Omental fat pad (tissue), 4 donors: ENCODE data around the gene YIPF4. TPM values are rescaled to one million over a fixed set of nuclear protein-coding genes. Genes with fewer than 3 reads are reported as not detected.
"Not testable (repeated sequence)": the region's sequence is repeated elsewhere in the genome, so short reads cannot be mapped to it uniquely, and the experiment has no call there.

Source experiments
- ATAC-seq: fragments of 150-250 bp; one replicate; pipeline ENCODE4 v1.9.1; 2016; ENCODE audit warnings: mild to moderate bottlenecking, moderate library complexity; ENCODE audit not compliant: low FRiP score
- DNase-seq: peaks from one replicate; pipeline ENCODE4 v3.0.0-alpha.2; 2019; ENCODE audit warnings: low spot score
- total RNA-seq, 4 donors: library from RNA; depleted of rRNA; stranded (reverse); fragments of >200 nt; gene quantifications; one replicate each; pipeline ENCODE4 v1.1.0, GENCODE V29; 2016
- TF ChIP-seq, protein P1 (sequence below), 3 donors: fragments of 450-650 bp; IDR thresholded peaks; one replicate each; pipeline ENCODE4 v1.5.1; 2016 to 2017; ENCODE audit warnings: antibody characterized with exemption in 3 of 3, mild to moderate bottlenecking in 3 of 3, moderate library complexity in 2 of 3

Gene YIPF4
- total RNA-seq, 4 donors from 2014 or later = 12.2 to 33.9 (median 16.9) TPM

DNA sequence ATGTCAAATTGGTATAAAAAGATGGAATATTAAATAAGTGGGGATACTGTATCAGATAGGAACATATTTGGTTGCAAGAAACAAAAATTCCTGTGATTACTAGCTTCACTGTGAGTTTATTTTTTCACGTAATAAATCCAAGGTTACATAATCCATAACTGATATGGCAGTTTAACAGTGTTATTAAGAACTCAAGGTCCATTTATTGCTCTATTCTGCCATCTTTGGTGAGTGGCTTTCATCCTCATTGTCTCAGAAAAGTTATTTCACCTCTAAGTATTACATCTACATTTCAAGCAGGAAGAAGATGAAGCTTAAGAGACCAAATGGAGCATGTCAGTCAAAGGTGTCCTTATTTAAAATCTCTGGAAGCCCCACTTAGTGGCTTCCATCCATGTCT, 37.2 kb downstream of the YIPF4 start:
- ATAC-seq = no peak
- TF ChIP-seq, protein P1, sequence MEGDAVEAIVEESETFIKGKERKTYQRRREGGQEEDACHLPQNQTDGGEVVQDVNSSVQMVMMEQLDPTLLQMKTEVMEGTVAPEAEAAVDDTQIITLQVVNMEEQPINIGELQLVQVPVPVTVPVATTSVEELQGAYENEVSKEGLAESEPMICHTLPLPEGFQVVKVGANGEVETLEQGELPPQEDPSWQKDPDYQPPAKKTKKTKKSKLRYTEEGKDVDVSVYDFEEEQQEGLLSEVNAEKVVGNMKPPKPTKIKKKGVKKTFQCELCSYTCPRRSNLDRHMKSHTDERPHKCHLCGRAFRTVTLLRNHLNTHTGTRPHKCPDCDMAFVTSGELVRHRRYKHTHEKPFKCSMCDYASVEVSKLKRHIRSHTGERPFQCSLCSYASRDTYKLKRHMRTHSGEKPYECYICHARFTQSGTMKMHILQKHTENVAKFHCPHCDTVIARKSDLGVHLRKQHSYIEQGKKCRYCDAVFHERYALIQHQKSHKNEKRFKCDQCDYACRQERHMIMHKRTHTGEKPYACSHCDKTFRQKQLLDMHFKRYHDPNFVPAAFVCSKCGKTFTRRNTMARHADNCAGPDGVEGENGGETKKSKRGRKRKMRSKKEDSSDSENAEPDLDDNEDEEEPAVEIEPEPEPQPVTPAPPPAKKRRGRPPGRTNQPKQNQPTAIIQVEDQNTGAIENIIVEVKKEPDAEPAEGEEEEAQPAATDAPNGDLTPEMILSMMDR (IDR thresholded peaks at IDR 0.05) = no peak
- no peak for DNase-seq

DNA sequence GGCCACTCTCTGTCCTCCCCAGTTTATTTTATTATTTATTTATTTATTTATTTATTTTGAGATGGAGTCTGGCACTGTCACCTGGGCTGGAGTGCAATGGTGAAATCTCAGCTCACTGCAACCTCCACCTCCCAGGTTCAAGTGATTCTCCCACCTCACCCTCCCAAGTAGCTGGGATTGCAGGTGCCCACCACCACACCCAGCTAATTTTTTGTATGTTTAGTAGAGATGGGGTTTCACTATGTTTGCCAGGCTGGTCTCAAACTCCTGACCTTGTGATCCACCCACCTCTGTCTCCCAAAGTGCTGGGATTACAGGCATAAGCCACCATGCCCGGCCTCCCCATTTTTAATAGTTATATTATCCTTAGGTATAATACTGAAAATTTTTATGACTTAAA, 51.0 kb downstream of the YIPF4 start:
- DNase-seq, ATAC-seq: not testable (repeated sequence)

GRCh38 chr2:32329180-32329980, 51.7 kb downstream of the YIPF4 start:
- ATAC-seq = not testable (repeated sequence)

DNA sequence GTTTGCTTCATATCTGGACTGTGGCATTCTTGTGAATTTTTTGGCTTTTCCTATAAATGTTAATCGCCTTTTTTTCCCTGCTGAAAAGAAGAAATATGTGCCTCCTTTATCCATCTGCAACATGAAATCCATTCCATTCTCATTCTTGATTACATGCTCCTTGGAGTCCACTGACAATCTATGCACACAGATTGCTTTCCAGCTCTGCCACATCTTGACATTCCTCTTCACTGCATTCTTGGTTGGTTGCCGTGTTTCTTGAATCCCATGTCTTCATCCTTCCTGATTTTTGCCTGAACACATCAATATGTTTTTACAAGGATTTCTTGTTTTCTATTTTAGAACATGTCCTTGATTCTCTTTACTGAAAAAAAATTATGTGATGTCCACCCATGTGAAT, 52.4 kb downstream of the YIPF4 start:
- DNase-seq (no peak), ATAC-seq (no peak)
- TF ChIP-seq, protein P1 (IDR thresholded peaks at IDR 0.05) = no peak

More at GRCh38 chr2:32329180-32329980, 51.7 kb downstream of the YIPF4 start:
- DNase-seq = not testable (repeated sequence)

DNA sequence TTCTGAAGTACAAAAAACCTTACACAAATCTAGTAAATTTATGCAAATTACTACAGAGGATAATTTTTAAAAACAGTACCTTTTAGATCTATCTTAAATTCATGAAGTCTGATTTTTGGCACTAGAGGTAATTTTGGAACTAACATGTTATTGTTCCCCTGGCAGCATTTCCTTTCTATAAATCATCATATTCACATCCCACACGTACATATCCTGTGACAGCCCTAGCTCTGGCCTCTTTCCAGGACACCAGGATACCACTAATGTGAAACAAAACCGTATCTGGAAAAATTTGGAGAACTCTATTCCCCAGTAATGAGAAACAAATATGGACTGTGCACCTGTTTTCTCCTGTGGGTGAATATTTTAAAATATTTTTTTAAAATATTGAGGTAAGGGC, 65.1 kb downstream of the YIPF4 start:
- no peak for DNase-seq
- TF ChIP-seq, protein P1 (IDR thresholded peaks at IDR 0.05) = no peak
- no peak for ATAC-seq

DNA sequence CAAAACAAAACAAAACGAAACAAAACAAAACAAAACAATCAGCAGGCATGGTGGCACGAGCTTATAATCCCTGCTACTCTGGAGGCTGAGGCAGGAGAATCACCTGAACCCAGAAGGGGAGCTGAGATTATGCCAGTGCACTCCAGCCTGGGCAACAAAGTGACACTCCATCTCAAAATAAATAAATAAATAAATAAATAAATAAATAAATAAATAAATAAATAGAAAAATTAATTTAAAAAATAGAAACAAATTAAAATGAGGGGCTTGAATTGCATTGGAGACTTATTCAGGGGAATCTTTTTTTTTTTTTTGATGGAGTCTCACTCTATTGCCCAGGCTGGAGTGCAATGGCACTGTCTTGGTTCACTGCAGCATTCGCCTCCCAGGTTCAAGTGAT, 73.1 kb downstream of the YIPF4 start:
- ATAC-seq, DNase-seq: not testable (repeated sequence)

- DNase-seq = no peak
- peak; percentile 7 for ATAC-seq
- TF ChIP-seq, protein P1 (IDR thresholded peaks at IDR 0.05) = no peak
Observed at GRCh38 chr2:32355976-32356680, 78.4 kb downstream of the YIPF4 start.

DNA sequence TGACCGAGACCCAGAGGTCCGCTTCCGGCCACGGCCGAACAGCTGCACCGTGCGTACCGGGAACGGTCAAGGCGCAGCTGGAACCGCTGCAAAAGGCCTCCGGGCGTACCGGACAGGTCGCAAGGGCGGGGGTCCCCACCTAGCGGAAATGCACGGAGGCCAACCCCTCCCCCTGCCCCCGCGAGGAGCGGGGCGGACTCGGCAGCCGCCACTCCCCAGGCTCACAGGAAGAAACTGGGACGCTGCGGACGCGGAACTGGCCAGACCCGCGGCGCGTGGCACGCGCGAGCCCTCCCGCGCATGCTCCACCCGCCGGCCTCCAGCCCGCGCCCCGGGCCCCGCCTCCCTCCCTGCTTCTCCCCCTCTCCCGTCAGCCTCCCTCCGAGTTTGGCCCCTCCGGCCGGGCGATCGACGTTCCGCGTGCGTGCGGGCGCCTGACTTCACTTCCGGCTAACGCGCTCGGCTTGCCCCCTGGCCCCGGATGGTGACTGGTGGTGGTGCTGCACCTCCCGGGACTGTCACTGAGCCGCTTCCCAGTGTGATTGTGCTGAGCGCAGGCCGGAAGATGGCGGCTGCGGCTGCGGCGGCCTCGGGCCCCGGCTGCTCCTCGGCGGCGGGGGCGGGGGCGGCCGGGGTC, 79.1 kb downstream of the YIPF4 start, which contains the start of gene BIRC6:
TSS of gene BIRC6 (plus strand) at position 343 of the 637 bp plus-strand sequence. CDS start at position 482, 139 bp downstream.
- peak; percentile 67 for DNase-seq
- TF ChIP-seq, protein P1 (IDR thresholded peaks at IDR 0.05) = no peak
- ATAC-seq = peak; percentile 97
